Measurements from ENCODE around the gene RHBDD1.
A peak's percentile ranks its signal among the peaks of the same experiment; 100 is the strongest.

Gene RHBDD1

GRCh38 chr2:226965376-226965775 lies 129.5 kb downstream of the RHBDD1 start:
- DNase-seq (ENCODE audit: low spot score), result no peak
- H3K27me3 Mint-ChIP-seq (ENCODE audit: low read depth), result no peaks in the 10 kb centered on the region
- peaks cover 2% of the 10 kb centered on the region for H3K36me3 Mint-ChIP-seq (ENCODE audit: low read depth)
- H3K27ac Mint-ChIP-seq, result no peak overlapping the region
- no peaks in the 10 kb centered on the region for H3K9me3 Mint-ChIP-seq
- H3K4me1 Mint-ChIP-seq (ENCODE audit: low read depth), result peaks cover 7% of the 10 kb centered on the region
- H3K4me3 Mint-ChIP-seq, result no peak overlapping the region

- Mint-ChIP-seq H3K4me3 (no peak overlapping the region), H3K27ac (no peak overlapping the region), H3K4me1 (ENCODE audit: low read depth) (peaks cover 20% of the 10 kb centered on the region), H3K9me3 (no peaks in the 10 kb centered on the region), H3K36me3 (ENCODE audit: low read depth) (peaks cover 6% of the 10 kb centered on the region), H3K27me3 (ENCODE audit: low read depth) (no peaks in the 10 kb centered on the region)
- no peak for DNase-seq (ENCODE audit: low spot score)
Observed at GRCh38 chr2:226969417-226970080, 133.7 kb downstream of the RHBDD1 start.

GRCh38 chr2:226970362-226970761 lies 134.5 kb downstream of the RHBDD1 start:
- no peaks in the 10 kb centered on the region for H3K27me3 Mint-ChIP-seq (ENCODE audit: low read depth)
- H3K9me3 Mint-ChIP-seq, result no peaks in the 10 kb centered on the region
- H3K4me1 Mint-ChIP-seq (ENCODE audit: low read depth), result peaks cover 20% of the 10 kb centered on the region
- H3K27ac Mint-ChIP-seq, result no peak overlapping the region
- no peak for DNase-seq (ENCODE audit: low spot score)
- peak overlapping the region; percentile 50 for H3K4me3 Mint-ChIP-seq
- peaks cover 6% of the 10 kb centered on the region for H3K36me3 Mint-ChIP-seq (ENCODE audit: low read depth)

GRCh38 chr2:226971084-226971483 lies 135.2 kb downstream of the RHBDD1 start:
- H3K27me3 Mint-ChIP-seq (ENCODE audit: low read depth), result no peaks in the 10 kb centered on the region
- peaks cover 6% of the 10 kb centered on the region for H3K36me3 Mint-ChIP-seq (ENCODE audit: low read depth)
- DNase-seq (ENCODE audit: low spot score), result no peak
- H3K4me1 Mint-ChIP-seq (ENCODE audit: low read depth), result peaks cover 20% of the 10 kb centered on the region
- no peaks in the 10 kb centered on the region for H3K9me3 Mint-ChIP-seq
- peak overlapping the region; percentile 66 for H3K27ac Mint-ChIP-seq
- H3K4me3 Mint-ChIP-seq, result peak overlapping the region; percentile 59

GRCh38 chr2:226971770-226972169 lies 135.9 kb downstream of the RHBDD1 start:
- Mint-ChIP-seq H3K4me3 (peak overlapping the region; percentile 59), H3K27ac (peak overlapping the region; percentile 75), H3K4me1 (ENCODE audit: low read depth) (peaks cover 22% of the 10 kb centered on the region)

GRCh38 chr2:226973816-226974215 lies 138.0 kb downstream of the RHBDD1 start:
- Mint-ChIP-seq H3K27ac (no peak overlapping the region), H3K4me3 (no peak overlapping the region), H3K9me3 (no peaks in the 10 kb centered on the region), H3K4me1 (ENCODE audit: low read depth) (peaks cover 39% of the 10 kb centered on the region), H3K27me3 (ENCODE audit: low read depth) (no peaks in the 10 kb centered on the region), H3K36me3 (ENCODE audit: low read depth) (peaks cover 4% of the 10 kb centered on the region)
- no peak for DNase-seq (ENCODE audit: low spot score)

More at GRCh38 chr2:226971770-226972169, 135.9 kb downstream of the RHBDD1 start:
- peaks cover 4% of the 10 kb centered on the region for H3K36me3 Mint-ChIP-seq (ENCODE audit: low read depth)
- no peak for DNase-seq (ENCODE audit: low spot score)
- no peaks in the 10 kb centered on the region for H3K27me3 Mint-ChIP-seq (ENCODE audit: low read depth)
- no peaks in the 10 kb centered on the region for H3K9me3 Mint-ChIP-seq

- DNase-seq (ENCODE audit: low spot score), result no peak
- peak overlapping the region; percentile 8 for H3K27ac Mint-ChIP-seq
- peaks cover 29% of the 10 kb centered on the region for H3K4me1 Mint-ChIP-seq (ENCODE audit: low read depth)
- H3K9me3 Mint-ChIP-seq, result no peaks in the 10 kb centered on the region
- peaks cover 3% of the 10 kb centered on the region for H3K36me3 Mint-ChIP-seq (ENCODE audit: low read depth)
- H3K4me3 Mint-ChIP-seq, result no peak overlapping the region
- no peaks in the 10 kb centered on the region for H3K27me3 Mint-ChIP-seq (ENCODE audit: low read depth)
Observed at GRCh38 chr2:226977775-226978190, 141.9 kb downstream of the RHBDD1 start.

GRCh38 chr2:226978300-226978699 lies 142.4 kb downstream of the RHBDD1 start:
- Mint-ChIP-seq H3K4me3 (no peak overlapping the region), H3K27me3 (ENCODE audit: low read depth) (no peaks in the 10 kb centered on the region), H3K36me3 (ENCODE audit: low read depth) (peaks cover 2% of the 10 kb centered on the region), H3K4me1 (ENCODE audit: low read depth) (peaks cover 29% of the 10 kb centered on the region), H3K27ac (no peak overlapping the region), H3K9me3 (no peaks in the 10 kb centered on the region)
- no peak for DNase-seq (ENCODE audit: low spot score)

- no peak for DNase-seq (ENCODE audit: low spot score)
- Mint-ChIP-seq H3K4me3 (no peak overlapping the region), H3K4me1 (ENCODE audit: low read depth) (peaks cover 35% of the 10 kb centered on the region), H3K9me3 (no peaks in the 10 kb centered on the region), H3K27ac (no peak overlapping the region), H3K36me3 (ENCODE audit: low read depth) (no peaks in the 10 kb centered on the region), H3K27me3 (ENCODE audit: low read depth) (no peaks in the 10 kb centered on the region)
Observed at GRCh38 chr2:226979004-226979403, 143.2 kb downstream of the RHBDD1 start.

- Mint-ChIP-seq H3K4me1 (ENCODE audit: low read depth) (peaks cover 46% of the 10 kb centered on the region), H3K36me3 (ENCODE audit: low read depth) (no peaks in the 10 kb centered on the region), H3K4me3 (no peak overlapping the region), H3K27me3 (ENCODE audit: low read depth) (no peaks in the 10 kb centered on the region), H3K27ac (no peak overlapping the region), H3K9me3 (no peaks in the 10 kb centered on the region)
- no peak for DNase-seq (ENCODE audit: low spot score)
Observed at GRCh38 chr2:226981791-226982326, 146.0 kb downstream of the RHBDD1 start.

- no peak overlapping the region for H3K4me3 Mint-ChIP-seq
- no peaks in the 10 kb centered on the region for H3K27me3 Mint-ChIP-seq (ENCODE audit: low read depth)
- H3K9me3 Mint-ChIP-seq, result no peaks in the 10 kb centered on the region
- peaks cover 28% of the 10 kb centered on the region for H3K4me1 Mint-ChIP-seq (ENCODE audit: low read depth)
- H3K27ac Mint-ChIP-seq, result peak overlapping the region; percentile 49
- H3K36me3 Mint-ChIP-seq (ENCODE audit: low read depth), result no peaks in the 10 kb centered on the region
- no peak for DNase-seq (ENCODE audit: low spot score)
Observed at GRCh38 chr2:226983895-226984749, 148.3 kb downstream of the RHBDD1 start.

GRCh38 chr2:226984750-226985582 lies 149.1 kb downstream of the RHBDD1 start:
- Mint-ChIP-seq H3K27me3 (ENCODE audit: low read depth) (no peaks in the 10 kb centered on the region), H3K9me3 (no peaks in the 10 kb centered on the region)

GRCh38 chr2:226985583-226985946 lies 149.7 kb downstream of the RHBDD1 start:
- no peak overlapping the region for H3K4me3 Mint-ChIP-seq
- H3K27me3 Mint-ChIP-seq (ENCODE audit: low read depth), result no peaks in the 10 kb centered on the region
- peaks cover 28% of the 10 kb centered on the region for H3K4me1 Mint-ChIP-seq (ENCODE audit: low read depth)
- no peaks in the 10 kb centered on the region for H3K36me3 Mint-ChIP-seq (ENCODE audit: low read depth)
- no peak for DNase-seq (ENCODE audit: low spot score)
- no peak overlapping the region for H3K27ac Mint-ChIP-seq
- no peaks in the 10 kb centered on the region for H3K9me3 Mint-ChIP-seq

More at GRCh38 chr2:226984750-226985582, 149.1 kb downstream of the RHBDD1 start:
- no peak overlapping the region for H3K27ac Mint-ChIP-seq
- DNase-seq (ENCODE audit: low spot score), result peak; percentile 35
- no peaks in the 10 kb centered on the region for H3K36me3 Mint-ChIP-seq (ENCODE audit: low read depth)
- no peak overlapping the region for H3K4me3 Mint-ChIP-seq
- H3K4me1 Mint-ChIP-seq (ENCODE audit: low read depth), result peaks cover 28% of the 10 kb centered on the region

Data from T-helper 2 cell treated with Interferon-gamma antibody and Interleukin-4, amounts not matched to agents 5 μg/mL and 100 μg/mL, for 36 hours (primary cell).